ENCODE measurements around the gene RANBP3.
A peak's percentile ranks its signal among the peaks of the same experiment; 100 is the strongest.
"Not testable (repeated sequence)": the region's sequence is repeated elsewhere in the genome, so short reads cannot be mapped to it uniquely, and the experiment has no call there.

RANBP3 gene

GRCh38 chr19:5963259-5963658 is 14.7 kb downstream of the RANBP3 start:
- not testable (repeated sequence) for DNase-seq

- DNase-seq, result no peak
These were observed 15.7 kb downstream of the RANBP3 start for GRCh38 chr19:5961969-5962945.

- not testable (repeated sequence) for DNase-seq
These were observed 16.3 kb downstream of the RANBP3 start for GRCh38 chr19:5961641-5961968.

GRCh38 chr19:5960005-5961001 is 17.6 kb downstream of the RANBP3 start:
- no peak for DNase-seq

GRCh38 chr19:5959260-5960004 is 18.5 kb downstream of the RANBP3 start:
- no peak for DNase-seq

GRCh38 chr19:5958851-5959122 is 19.2 kb downstream of the RANBP3 start:
- DNase-seq, result no peak

- no peak for DNase-seq
These were observed 19.7 kb downstream of the RANBP3 start for GRCh38 chr19:5958074-5958850.

- DNase-seq, result no peak
These were observed 20.8 kb downstream of the RANBP3 start for GRCh38 chr19:5957170-5957569.

- DNase-seq, result no peak
These were observed 21.2 kb downstream of the RANBP3 start for GRCh38 chr19:5956728-5957127.

- DNase-seq, result no peak
These were observed 21.6 kb downstream of the RANBP3 start for GRCh38 chr19:5956323-5956722.

- DNase-seq, result no peak
These were observed 22.4 kb downstream of the RANBP3 start for GRCh38 chr19:5955636-5955935.

GRCh38 chr19:5954293-5954692 is 23.6 kb downstream of the RANBP3 start:
- no peak for DNase-seq

GRCh38 chr19:5953680-5954213 is 24.2 kb downstream of the RANBP3 start:
- peak; percentile 42 for DNase-seq

GRCh38 chr19:5953030-5953589 is 24.8 kb downstream of the RANBP3 start:
- DNase-seq, result peak; percentile 6

- DNase-seq, result no peak
These were observed 25.5 kb downstream of the RANBP3 start for GRCh38 chr19:5952193-5953029.

GRCh38 chr19:5951338-5951861 is 26.5 kb downstream of the RANBP3 start:
- no peak for DNase-seq

- no peak for DNase-seq
These were observed 27.2 kb downstream of the RANBP3 start for GRCh38 chr19:5950741-5951140.

GRCh38 chr19:5949792-5950305 is 28.1 kb downstream of the RANBP3 start:
- no peak for DNase-seq

GRCh38 chr19:5948752-5949564 is 29.0 kb downstream of the RANBP3 start:
- DNase-seq, result no peak
